ENCODE measurements around the gene HOXC11.
A peak's percentile ranks its signal among the peaks of the same experiment; 100 is the strongest.

Gene HOXC11

GRCh38 chr12:54000116-54001114 lies 27.5 kb downstream of the HOXC11 start, which contains the start of gene HOXC9:
HOXC9 (plus strand) TSS chr12:54000161; CDS start chr12:54000189, 28 bp downstream.
- TF ChIP-seq CTCF (IDR thresholded peaks at IDR 0.05), result no peak

- no peak for TF ChIP-seq CTCF (IDR thresholded peaks at IDR 0.05)
These were observed 28.6 kb downstream of the HOXC11 start for GRCh38 chr12:54001283-54002187.

GRCh38 chr12:54002278-54002914 lies 29.5 kb downstream of the HOXC11 start:
- TF ChIP-seq CTCF (IDR thresholded peaks at IDR 0.05), result no peak

- TF ChIP-seq CTCF (IDR thresholded peaks at IDR 0.05), result no peak
These were observed 30.0 kb downstream of the HOXC11 start for GRCh38 chr12:54002915-54003389.

GRCh38 chr12:54003625-54004024 lies 30.7 kb downstream of the HOXC11 start:
- TF ChIP-seq CTCF (IDR thresholded peaks at IDR 0.05), result no peak

- peak; percentile 12; the same call in 1 of the 2 replicates for TF ChIP-seq CTCF (IDR thresholded peaks at IDR 0.05)
These were observed 31.3 kb downstream of the HOXC11 start for GRCh38 chr12:54004063-54004840.
